A673 (cell line): ENCODE data around the gene RPL39L.

Experiments used
- EZH2 ChIP-seq: fragments of 200-600 bp; sonication (generic); IDR thresholded peaks from 2 replicates; pipeline ENCODE4 v1.6.1; 2017; ENCODE audit warnings: borderline replicate concordance, low read depth, mild to moderate bottlenecking, mixed read lengths, antibody characterized with exemption, low read length; ENCODE audit not compliant: poor library complexity, severe bottlenecking
- TF ChIP-seq, protein P1 (sequence below): fragments of 300-800, 200-600 bp; sonication (generic); conservative IDR thresholded peaks from 2 replicates; pipeline ENCODE4 v1.5.1; 2017; ENCODE audit warnings: low read depth, mild to moderate bottlenecking, antibody characterized with exemption, low read length, moderate library complexity, mixed read lengths

DNA sequence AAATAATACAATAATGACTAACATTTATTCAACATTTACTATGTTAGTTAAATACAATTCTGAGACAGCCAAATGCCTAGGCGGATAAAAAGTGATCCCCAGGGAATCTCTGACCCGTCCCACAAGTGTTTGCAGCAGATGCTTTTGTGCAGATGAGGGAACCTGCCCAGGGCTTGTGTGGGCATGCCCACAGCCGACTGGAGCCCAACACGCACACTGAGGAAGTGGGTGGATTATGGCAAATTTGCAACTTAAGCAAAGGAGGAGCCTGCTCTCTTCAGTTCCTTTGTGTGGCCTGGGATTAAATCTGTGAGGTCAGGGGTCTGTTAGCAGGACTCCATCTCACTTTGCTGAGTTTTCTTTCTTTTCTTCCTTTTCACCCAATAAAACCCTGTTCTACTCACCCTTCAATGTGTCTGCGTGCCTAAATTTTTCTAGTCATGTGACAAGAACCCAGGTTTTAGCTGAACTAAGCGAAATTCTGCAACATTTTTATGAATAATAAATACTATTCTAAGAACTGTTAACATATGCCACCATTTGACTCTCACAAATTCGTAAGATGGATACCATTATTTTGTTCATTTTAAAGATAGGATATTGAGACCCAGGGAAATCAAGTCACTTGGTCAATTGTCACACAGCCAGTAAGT, 44.0 kb upstream of the RPL39L start:
- TF ChIP-seq, protein P1, sequence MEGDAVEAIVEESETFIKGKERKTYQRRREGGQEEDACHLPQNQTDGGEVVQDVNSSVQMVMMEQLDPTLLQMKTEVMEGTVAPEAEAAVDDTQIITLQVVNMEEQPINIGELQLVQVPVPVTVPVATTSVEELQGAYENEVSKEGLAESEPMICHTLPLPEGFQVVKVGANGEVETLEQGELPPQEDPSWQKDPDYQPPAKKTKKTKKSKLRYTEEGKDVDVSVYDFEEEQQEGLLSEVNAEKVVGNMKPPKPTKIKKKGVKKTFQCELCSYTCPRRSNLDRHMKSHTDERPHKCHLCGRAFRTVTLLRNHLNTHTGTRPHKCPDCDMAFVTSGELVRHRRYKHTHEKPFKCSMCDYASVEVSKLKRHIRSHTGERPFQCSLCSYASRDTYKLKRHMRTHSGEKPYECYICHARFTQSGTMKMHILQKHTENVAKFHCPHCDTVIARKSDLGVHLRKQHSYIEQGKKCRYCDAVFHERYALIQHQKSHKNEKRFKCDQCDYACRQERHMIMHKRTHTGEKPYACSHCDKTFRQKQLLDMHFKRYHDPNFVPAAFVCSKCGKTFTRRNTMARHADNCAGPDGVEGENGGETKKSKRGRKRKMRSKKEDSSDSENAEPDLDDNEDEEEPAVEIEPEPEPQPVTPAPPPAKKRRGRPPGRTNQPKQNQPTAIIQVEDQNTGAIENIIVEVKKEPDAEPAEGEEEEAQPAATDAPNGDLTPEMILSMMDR, result no peak
- TF ChIP-seq EZH2, result no peak
